HG03159 (cell line): ENCODE data around the gene CBFA2T3.
"Not testable (repeated sequence)": the region's sequence is repeated elsewhere in the genome, so short reads cannot be mapped to it uniquely, and the experiment has no call there.

Experiments used
- ATAC-seq: cut with Tn5 transposase; IDR thresholded peaks from one replicate; pipeline ENCODE4 v1.9.1; 2021; ENCODE audit warnings: mild to moderate bottlenecking, moderate library complexity; ENCODE audit not compliant: unreplicated experiment

CBFA2T3 gene

GRCh38 chr16:89013111-89013510, 36.1 kb upstream of the CBFA2T3 start:
- no peak for ATAC-seq

- ATAC-seq: no peak
These were observed 35.6 kb upstream of the CBFA2T3 start for GRCh38 chr16:89012622-89012995.

GRCh38 chr16:89011909-89012621, 35.1 kb upstream of the CBFA2T3 start:
- ATAC-seq: no peak

- no peak for ATAC-seq
These were observed 33.4 kb upstream of the CBFA2T3 start for GRCh38 chr16:89010210-89010925.

- no peak for ATAC-seq
These were observed 32.6 kb upstream of the CBFA2T3 start for GRCh38 chr16:89009343-89010209.

- ATAC-seq: not testable (repeated sequence)
These were observed 31.8 kb upstream of the CBFA2T3 start for GRCh38 chr16:89008796-89009195.

- no peak for ATAC-seq
These were observed 30.6 kb upstream of the CBFA2T3 start for GRCh38 chr16:89007371-89008249.

- no peak for ATAC-seq
These were observed 29.2 kb upstream of the CBFA2T3 start for GRCh38 chr16:89006036-89006752.

- ATAC-seq: no peak
These were observed 28.4 kb upstream of the CBFA2T3 start for GRCh38 chr16:89005201-89006035.

GRCh38 chr16:89004209-89004831, 27.3 kb upstream of the CBFA2T3 start:
- ATAC-seq: no peak

- ATAC-seq: no peak
These were observed 26.8 kb upstream of the CBFA2T3 start for GRCh38 chr16:89003831-89004208.

- no peak for ATAC-seq
These were observed 26.1 kb upstream of the CBFA2T3 start for GRCh38 chr16:89002851-89003830.

- not testable (repeated sequence) for ATAC-seq
These were observed 25.1 kb upstream of the CBFA2T3 start for GRCh38 chr16:89002081-89002480.

GRCh38 chr16:89001117-89002027, 24.4 kb upstream of the CBFA2T3 start:
- ATAC-seq: no peak

GRCh38 chr16:89000207-89000959, 23.4 kb upstream of the CBFA2T3 start:
- ATAC-seq: no peak
